Anterior cingulate cortex (tissue), 58 donors: ENCODE measurements around the gene BLOC1S3.
"Not testable (repeated sequence)": the region's sequence is repeated elsewhere in the genome, so short reads cannot be mapped to it uniquely, and the experiment has no call there.

ENCODE experiments used
- DNase-seq, 58 donors: peaks; one replicate each; lab custom pipeline; 2025; lab: John Stamatoyannopoulos, UW

The BLOC1S3 gene

GRCh38 chr19:45217193-45217956, 38.8 kb downstream of the BLOC1S3 start:
- DNase-seq = no peak

GRCh38 chr19:45217957-45218334, 39.4 kb downstream of the BLOC1S3 start:
- no peak for DNase-seq

GRCh38 chr19:45218426-45218825, 39.8 kb downstream of the BLOC1S3 start:
- no peak for DNase-seq

DNA sequence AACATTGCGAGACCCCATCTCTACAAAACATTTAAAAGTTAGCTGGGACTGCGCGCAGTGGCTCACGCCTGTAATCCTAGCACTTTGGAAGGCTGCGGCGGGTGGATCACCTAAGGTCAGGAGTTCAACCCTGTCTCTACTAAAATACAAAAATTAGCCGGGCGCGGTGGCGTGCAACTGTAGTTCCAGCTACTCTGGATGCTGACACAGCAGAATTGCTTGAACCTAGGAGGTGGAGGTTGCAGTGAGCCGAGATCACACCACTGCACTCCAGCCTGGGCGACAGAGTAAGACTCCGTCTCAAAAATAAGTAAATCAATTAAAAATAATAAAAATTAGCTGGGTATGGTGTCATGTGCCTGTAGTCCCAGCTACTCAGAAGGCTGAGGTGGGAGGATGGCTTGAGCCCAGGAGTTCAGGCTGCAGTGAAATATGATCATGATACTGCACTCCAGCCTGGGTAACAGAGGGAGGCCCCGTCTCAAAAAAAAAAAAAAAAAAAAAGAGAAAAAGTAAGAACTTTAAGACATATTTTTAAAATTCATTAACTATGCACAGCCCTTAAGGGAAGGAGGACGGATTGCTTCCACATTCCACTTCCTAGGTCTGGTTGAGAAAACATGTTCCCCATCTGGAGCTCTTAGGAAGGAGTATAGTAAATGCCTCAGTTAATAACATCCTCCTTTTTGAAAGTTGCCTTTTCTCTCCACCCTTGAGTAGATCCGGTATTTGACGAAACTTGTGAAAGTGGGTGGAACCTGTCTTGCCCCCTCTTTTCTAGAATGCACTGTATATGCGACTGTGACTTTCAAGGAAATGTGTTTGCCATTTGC, 40.5 kb downstream of the BLOC1S3 start:
- DNase-seq = no peak

DNA sequence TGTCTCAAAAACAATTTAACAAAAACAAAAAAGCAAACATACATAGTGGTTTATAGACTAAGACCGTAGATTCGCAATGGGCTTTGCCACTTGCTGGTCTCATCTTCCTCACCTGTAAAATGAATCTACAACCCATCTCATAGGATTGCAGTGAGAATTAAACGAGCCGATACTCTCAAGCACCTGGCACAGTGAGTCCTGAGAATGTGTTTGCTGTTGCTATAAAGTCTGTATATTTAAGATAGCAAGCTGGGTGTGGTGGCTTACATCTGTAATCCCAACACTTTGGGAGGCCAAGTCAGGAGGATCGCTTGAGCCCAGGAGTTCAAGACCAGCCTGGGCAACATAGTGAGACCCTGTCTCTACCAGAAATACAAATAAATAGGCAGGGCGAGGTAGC, 44.1 kb downstream of the BLOC1S3 start:
- DNase-seq = no peak

DNA sequence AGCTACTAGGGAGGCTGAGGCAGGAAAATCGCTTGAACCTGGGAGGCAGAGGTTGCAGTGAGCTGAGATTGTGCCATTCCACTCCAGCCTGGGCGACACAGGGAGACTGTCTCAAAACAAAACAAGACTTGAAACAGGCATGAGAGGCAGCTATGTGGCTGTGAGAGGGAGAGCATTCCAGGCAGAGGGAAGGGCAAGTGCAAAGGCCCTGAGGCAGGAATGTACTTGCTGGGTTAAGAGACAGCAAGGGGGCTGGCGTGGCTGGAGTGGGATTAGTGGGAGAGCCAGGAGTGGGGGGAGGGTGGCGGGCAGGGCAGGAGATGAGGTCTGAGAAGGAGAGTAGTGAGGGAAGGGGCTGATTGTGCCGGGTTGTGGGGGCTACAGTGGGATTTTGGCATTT, 45.3 kb downstream of the BLOC1S3 start:
- no peak for DNase-seq

DNA sequence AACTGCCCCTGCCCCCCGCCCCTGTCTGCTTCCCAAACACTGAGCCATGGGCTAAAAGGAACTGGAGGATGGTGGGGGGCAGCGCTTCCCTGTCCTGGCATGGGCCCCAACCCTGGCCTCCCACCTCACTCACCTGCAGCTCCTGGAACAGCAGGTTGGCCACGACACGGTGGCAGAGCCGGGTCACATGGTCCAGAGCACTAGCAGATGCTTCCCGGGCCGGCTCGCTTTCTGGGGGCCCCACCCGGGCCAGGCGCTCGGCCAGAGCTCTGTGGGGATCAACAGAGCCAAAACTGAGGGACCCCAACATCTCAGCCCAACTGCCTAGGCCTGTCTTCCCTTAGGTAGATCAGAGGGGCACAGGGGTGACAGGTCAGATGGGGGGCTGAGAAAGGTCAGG, 46.1 kb downstream of the BLOC1S3 start:
- DNase-seq = no peak

GRCh38 chr19:45229056-45229455, 50.5 kb downstream of the BLOC1S3 start:
- not testable (repeated sequence) for DNase-seq
